ENCODE results near the gene PCDH9.

DNA sequence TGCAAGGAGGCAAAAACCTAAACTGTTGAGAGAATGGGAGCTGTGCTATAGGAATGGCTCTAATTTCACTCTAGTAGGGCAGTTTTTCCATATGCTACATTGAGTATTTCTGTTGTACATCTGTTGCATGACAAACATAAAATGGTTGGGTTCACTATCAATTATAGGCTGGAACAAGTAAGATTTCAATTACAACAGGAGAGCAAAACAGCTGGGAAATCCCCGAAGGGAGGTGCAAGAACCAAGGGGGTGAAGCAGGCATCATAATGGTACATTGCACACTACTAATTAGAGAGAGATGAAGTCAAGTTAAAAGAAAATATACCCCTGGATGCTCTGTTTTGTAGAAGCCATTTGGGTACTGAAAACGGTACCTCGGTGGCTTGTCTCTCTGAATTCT, 389.5 kb downstream of the PCDH9 start:
- TF ChIP-seq, protein P1, sequence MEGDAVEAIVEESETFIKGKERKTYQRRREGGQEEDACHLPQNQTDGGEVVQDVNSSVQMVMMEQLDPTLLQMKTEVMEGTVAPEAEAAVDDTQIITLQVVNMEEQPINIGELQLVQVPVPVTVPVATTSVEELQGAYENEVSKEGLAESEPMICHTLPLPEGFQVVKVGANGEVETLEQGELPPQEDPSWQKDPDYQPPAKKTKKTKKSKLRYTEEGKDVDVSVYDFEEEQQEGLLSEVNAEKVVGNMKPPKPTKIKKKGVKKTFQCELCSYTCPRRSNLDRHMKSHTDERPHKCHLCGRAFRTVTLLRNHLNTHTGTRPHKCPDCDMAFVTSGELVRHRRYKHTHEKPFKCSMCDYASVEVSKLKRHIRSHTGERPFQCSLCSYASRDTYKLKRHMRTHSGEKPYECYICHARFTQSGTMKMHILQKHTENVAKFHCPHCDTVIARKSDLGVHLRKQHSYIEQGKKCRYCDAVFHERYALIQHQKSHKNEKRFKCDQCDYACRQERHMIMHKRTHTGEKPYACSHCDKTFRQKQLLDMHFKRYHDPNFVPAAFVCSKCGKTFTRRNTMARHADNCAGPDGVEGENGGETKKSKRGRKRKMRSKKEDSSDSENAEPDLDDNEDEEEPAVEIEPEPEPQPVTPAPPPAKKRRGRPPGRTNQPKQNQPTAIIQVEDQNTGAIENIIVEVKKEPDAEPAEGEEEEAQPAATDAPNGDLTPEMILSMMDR (IDR thresholded peaks at IDR 0.05) = no peak
- TF ChIP-seq POLR2A (IDR thresholded peaks at IDR 0.05) = no peak
